ENCODE data around the gene ARHGAP1. TPM values are rescaled to one million over a fixed set of nuclear protein-coding genes. Genes with fewer than 3 reads are reported as not detected.

ARHGAP1 gene
- total RNA-seq, 2 experiments from 2014 or later, result 16.3 to 42.6 TPM

DNA sequence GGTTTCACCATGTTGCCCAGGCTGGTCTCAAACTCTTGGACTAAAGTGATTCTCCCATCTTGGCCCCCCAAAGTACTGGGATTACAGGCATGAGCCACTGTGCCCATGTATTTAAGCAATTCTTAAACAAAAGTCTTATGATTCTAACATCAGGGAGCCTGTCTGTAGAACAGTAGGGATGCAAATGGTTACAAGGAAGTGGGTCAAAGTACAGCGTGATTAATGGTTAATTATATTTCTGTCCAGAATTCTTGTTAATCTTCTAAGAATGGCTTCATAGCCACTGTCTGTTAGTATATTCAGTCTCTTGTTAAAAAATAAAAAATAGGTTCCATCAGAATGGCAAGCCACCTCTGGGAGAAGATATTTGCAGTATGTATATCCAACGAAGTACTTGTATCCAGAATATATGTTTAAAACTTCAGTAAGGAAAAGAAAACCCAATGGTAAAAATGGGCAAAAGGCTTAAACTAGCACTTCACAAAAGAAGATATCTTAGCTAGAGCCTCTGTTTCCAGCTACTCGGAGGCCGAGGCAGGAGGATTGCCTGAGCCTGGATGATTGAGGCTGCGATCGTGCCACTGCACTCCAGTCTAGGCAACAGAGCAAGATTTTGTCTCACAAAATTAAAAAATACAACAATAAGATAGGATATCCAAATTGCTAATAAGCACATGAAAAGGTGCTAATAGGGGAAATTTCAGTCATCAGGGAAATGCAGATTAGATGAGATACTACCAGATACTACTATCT, 60.2 kb downstream of the ARHGAP1 start:
- TF ChIP-seq, protein P1, sequence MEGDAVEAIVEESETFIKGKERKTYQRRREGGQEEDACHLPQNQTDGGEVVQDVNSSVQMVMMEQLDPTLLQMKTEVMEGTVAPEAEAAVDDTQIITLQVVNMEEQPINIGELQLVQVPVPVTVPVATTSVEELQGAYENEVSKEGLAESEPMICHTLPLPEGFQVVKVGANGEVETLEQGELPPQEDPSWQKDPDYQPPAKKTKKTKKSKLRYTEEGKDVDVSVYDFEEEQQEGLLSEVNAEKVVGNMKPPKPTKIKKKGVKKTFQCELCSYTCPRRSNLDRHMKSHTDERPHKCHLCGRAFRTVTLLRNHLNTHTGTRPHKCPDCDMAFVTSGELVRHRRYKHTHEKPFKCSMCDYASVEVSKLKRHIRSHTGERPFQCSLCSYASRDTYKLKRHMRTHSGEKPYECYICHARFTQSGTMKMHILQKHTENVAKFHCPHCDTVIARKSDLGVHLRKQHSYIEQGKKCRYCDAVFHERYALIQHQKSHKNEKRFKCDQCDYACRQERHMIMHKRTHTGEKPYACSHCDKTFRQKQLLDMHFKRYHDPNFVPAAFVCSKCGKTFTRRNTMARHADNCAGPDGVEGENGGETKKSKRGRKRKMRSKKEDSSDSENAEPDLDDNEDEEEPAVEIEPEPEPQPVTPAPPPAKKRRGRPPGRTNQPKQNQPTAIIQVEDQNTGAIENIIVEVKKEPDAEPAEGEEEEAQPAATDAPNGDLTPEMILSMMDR (conservative IDR thresholded peaks at IDR 0.05; ENCODE audit: low read length), result no peak
- no peak for TF ChIP-seq EZH2phosphoT487 (IDR thresholded peaks at IDR 0.05; ENCODE audit: borderline replicate concordance, low read depth, low read length)
- H3K4me1 ChIP-seq (ENCODE audit: insufficient read depth, low read length, poor library complexity, severe bottlenecking), result no peaks in the 10 kb centered on the region
- intact Hi-C loops (cut with micrococcal nuclease; ENCODE audit: unreplicated experiment), result no loop called here
- ChIA-PET POLR2A (interaction anchor here (0.6 kb wide), 2 partner anchors 21 to 92 kb away, joined by 3 read pairs; no protein-coding TSS in a partner anchor), CTCF (ENCODE audit: unreplicated experiment) (no interaction called here)
- no peaks in the 10 kb centered on the region for H3K9me2 ChIP-seq (ENCODE audit: insufficient read depth, low read length)
- H3K36me3 ChIP-seq (ENCODE audit: insufficient read depth, low read length), result peaks cover 39% of the 10 kb centered on the region
- H3K9me3 ChIP-seq (ENCODE audit: low read length), result peaks cover 5% of the 10 kb centered on the region; the same call in 1 of the 2 replicates
- H4K20me1 ChIP-seq (ENCODE audit: insufficient read depth, low read length), result no peaks in the 10 kb centered on the region
- H3K4me3 ChIP-seq (ENCODE audit: low read depth, low read length, poor library complexity, severe bottlenecking), result no peak overlapping the region
- no peak overlapping the region for H2AFZ ChIP-seq (ENCODE audit: low read length)
- no TSS peak for BruUV-seq (replicated peaks)
- DNase-seq (ENCODE audit: low spot score), result no peak
- no peaks in the 10 kb centered on the region for H3K79me2 ChIP-seq (ENCODE audit: insufficient read depth, low read depth, low read length)
- no peak overlapping the region for H3K4me2 ChIP-seq (ENCODE audit: low read length)
- H3K27ac ChIP-seq (ENCODE audit: low read depth, low read length, poor library complexity, severe bottlenecking), result no peak overlapping the region

DNA sequence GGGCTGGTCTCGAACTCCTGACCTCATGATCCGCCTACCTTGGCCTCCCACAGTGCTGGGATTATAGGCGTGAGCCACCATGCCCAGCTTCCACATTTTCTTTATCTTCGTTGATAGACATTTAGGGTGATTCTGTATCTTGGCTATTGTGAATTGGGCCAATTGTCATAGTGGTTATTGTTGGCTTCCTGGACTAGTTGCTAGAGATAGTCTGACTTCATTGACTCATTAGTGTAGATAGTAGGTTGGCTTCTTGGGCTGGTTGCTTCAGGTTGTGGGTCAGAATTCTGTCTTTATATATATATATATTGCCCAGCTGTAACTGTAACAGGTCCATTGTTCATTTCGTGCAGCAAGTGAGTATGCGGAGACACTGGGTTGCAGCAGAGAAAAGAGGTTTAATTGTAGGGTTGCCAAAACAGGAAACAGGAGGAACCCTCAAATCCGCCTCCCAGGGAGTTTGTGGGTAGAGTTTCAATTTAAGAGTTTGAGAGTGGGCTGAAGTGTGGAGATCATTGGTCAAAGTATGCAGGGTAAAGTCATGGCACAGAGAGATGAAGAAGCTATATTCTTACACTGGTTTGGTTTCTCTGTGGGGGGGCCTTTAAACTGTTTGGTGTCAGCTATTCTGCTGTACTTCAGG, 61.1 kb downstream of the ARHGAP1 start:
- intact Hi-C loops (cut with micrococcal nuclease; ENCODE audit: unreplicated experiment), result no loop called here
- H3K27ac ChIP-seq (ENCODE audit: low read depth, low read length, poor library complexity, severe bottlenecking), result no peak overlapping the region
- peaks cover 30% of the 10 kb centered on the region for H3K36me3 ChIP-seq (ENCODE audit: insufficient read depth, low read length)
- no peaks in the 10 kb centered on the region for H3K79me2 ChIP-seq (ENCODE audit: insufficient read depth, low read depth, low read length)
- CTCF ChIA-PET (ENCODE audit: unreplicated experiment), result interaction anchor here (0.6 kb wide), 1 partner anchor 745 kb away, joined by 3 read pairs; no protein-coding TSS in a partner anchor
- no peak for DNase-seq (ENCODE audit: low spot score)
- POLR2A ChIA-PET, result interaction anchor here (0.6 to 1.0 kb wide), 3 partner anchors 15 to 105 kb away, joined by 3 read pairs; no protein-coding TSS in a partner anchor
- TF ChIP-seq, protein P1 (conservative IDR thresholded peaks at IDR 0.05; ENCODE audit: low read length), result no peak
- no peak for TF ChIP-seq EZH2phosphoT487 (IDR thresholded peaks at IDR 0.05; ENCODE audit: borderline replicate concordance, low read depth, low read length)
- no peaks in the 10 kb centered on the region for H4K20me1 ChIP-seq (ENCODE audit: insufficient read depth, low read length)
- no peak overlapping the region for H3K4me3 ChIP-seq (ENCODE audit: low read depth, low read length, poor library complexity, severe bottlenecking)
- no peak overlapping the region for H2AFZ ChIP-seq (ENCODE audit: low read length)
- BruUV-seq (replicated peaks), result no TSS peak
- H3K9me2 ChIP-seq (ENCODE audit: insufficient read depth, low read length), result no peaks in the 10 kb centered on the region
- H3K9me3 ChIP-seq (ENCODE audit: low read length), result peaks cover 5% of the 10 kb centered on the region; the same call in 1 of the 2 replicates
- H3K4me2 ChIP-seq (ENCODE audit: low read length), result no peak overlapping the region
- no peaks in the 10 kb centered on the region for H3K4me1 ChIP-seq (ENCODE audit: insufficient read depth, low read length, poor library complexity, severe bottlenecking)
